HCT116 (cell line): ENCODE data around the gene IFI30. TPM values are rescaled to one million over a fixed set of nuclear protein-coding genes. Genes with fewer than 3 reads are reported as not detected.

Source experiments
- ATAC-seq: fragments of 200-7000 bp; cut with Tn5 transposase; 2 replicates; pipeline ENCODE4 v1.9.1; 2020; ENCODE audit warnings: mild to moderate bottlenecking, moderate library complexity
- BruUV-seq: library from RNA; stranded (reverse); fragments of 400-500 nt; replicated peaks from 2 replicates; lab custom pipeline; 2021; lab: Mats Ljungman, UMichigan
- CTCF ChIA-PET: fragments of 300-600 bp; sonication (Branson Sonifier 250); formaldehyde crosslinking; loops from one replicate; lab custom pipeline; 2021; ENCODE audit warnings: antibody characterized with exemption; lab: Charles Lee
- POLR2A ChIA-PET: fragments of 300-600, 350-600 bp; sonication (Branson Sonifier 250); formaldehyde crosslinking; loops from one replicate; lab custom pipeline; 2021; ENCODE audit warnings: antibody characterized with exemption; lab: Charles Lee
- RAD21 ChIA-PET, 2 experiments: fragments of 300-600 bp; sonication (Branson Sonifier 250); formaldehyde crosslinking; loops; one replicate each; lab custom pipeline; 2023; ENCODE audit warnings: low total read pairs in 2 of 2; ENCODE audit not compliant: uncharacterized antibody in 2 of 2, unreplicated experiment in 2 of 2, low non-redundant PET in 1 of 2; lab: Charles Lee
- DNase-seq: peaks from one replicate; pipeline ENCODE4 v3.0.0-alpha.2; 2010; ENCODE audit warnings: low read depth, low spot score
- H2AFZ ChIP-seq: fragments of 200-600 bp; shearing (Covaris generic), sonication (generic); 2 replicates; pipeline ENCODE4 v1.6.1; 2017; ENCODE audit warnings: low read depth, mixed run types, mixed read lengths, antibody characterized with exemption, low read length; ENCODE audit not compliant: poor library complexity, severe bottlenecking
- H3K27ac ChIP-seq: 2 replicates; pipeline ENCODE4 v1.5.1; 2012; ENCODE audit warnings: low read depth, low read length
- H3K27me3 ChIP-seq: fragments of 200-600 bp; sonication (generic); 2 replicates; pipeline ENCODE4 v1.6.1; 2016; ENCODE audit warnings: mixed run types, low read length, mixed read lengths; ENCODE audit not compliant: insufficient read depth
- H3K36me3 ChIP-seq, 2 experiments: fragments of 200-500 bp in 1 of 2; fragments of 200-600 bp in 1 of 2; sonication (Bioruptor generic) in 1 of 2; sonication (generic) in 1 of 2; 2 replicates each; pipeline versions ENCODE4 v1.5.1 to v1.6.1; 2014 to 2016; ENCODE audit warnings: low read length in 2 of 2, inconsistent platforms in 1 of 2, mixed read lengths in 1 of 2, mixed run types in 1 of 2; ENCODE audit not compliant: insufficient read depth in 2 of 2, control insufficient read depth in 1 of 2
- H3K4me1 ChIP-seq, 2 experiments: fragments of 200-600 bp in 1 of 2; sonication (generic) in 1 of 2; 2 replicates each; pipeline versions ENCODE4 v1.5.1 to v1.6.1; 2012 to 2017; ENCODE audit warnings: low read length in 2 of 2, inconsistent platforms in 1 of 2, mild to moderate bottlenecking in 1 of 2, mixed read lengths in 1 of 2, mixed run types in 1 of 2, moderate library complexity in 1 of 2; ENCODE audit not compliant: insufficient read depth in 2 of 2, control insufficient read depth in 1 of 2
- H3K4me2 ChIP-seq: fragments of 200-600 bp; sonication (generic); 2 replicates; pipeline ENCODE4 v1.6.1; 2017; ENCODE audit warnings: mixed run types, low read length, mixed read lengths
- H3K4me3 ChIP-seq, 2 experiments: fragments of 200-600 bp in 1 of 2; sonication (generic) in 1 of 2; replicated peaks in 1 of 2; 2 replicates each; pipeline ENCODE4 v1.5.1; 2011 to 2016; ENCODE audit warnings: low read length in 2 of 2, control low read depth in 1 of 2, low read depth in 1 of 2, mild to moderate bottlenecking in 1 of 2, mixed read lengths in 1 of 2, mixed run types in 1 of 2
- H3K79me2 ChIP-seq: fragments of 200-600 bp; sonication (generic); 2 replicates; pipeline ENCODE4 v1.6.1; 2017; ENCODE audit warnings: mild to moderate bottlenecking, mixed run types, low read length, moderate library complexity, mixed read lengths; ENCODE audit not compliant: insufficient read depth
- H3K9ac ChIP-seq: fragments of 200-600 bp; sonication (generic); 2 replicates; pipeline ENCODE4 v1.6.1; 2016; ENCODE audit warnings: low read length, mixed read lengths
- H3K9me2 ChIP-seq: fragments of 200-600 bp; sonication (generic), shearing (Covaris generic); 2 replicates; pipeline ENCODE4 v1.6.1; 2017; ENCODE audit warnings: mixed run types, mild to moderate bottlenecking, moderate library complexity; ENCODE audit not compliant: insufficient read depth
- H3K9me3 ChIP-seq, 2 experiments: fragments of 200-500 bp in 1 of 2; fragments of 200-600 bp in 1 of 2; sonication (Bioruptor generic) in 1 of 2; sonication (generic) in 1 of 2; 2 replicates each; pipeline ENCODE4 v1.6.1; 2014 to 2017; ENCODE audit warnings: low read length in 2 of 2, mixed read lengths in 2 of 2, inconsistent platforms in 1 of 2, low read depth in 1 of 2, mild to moderate bottlenecking in 1 of 2, mixed run types in 1 of 2, moderate library complexity in 1 of 2; ENCODE audit not compliant: control insufficient read depth in 1 of 2, insufficient read depth in 1 of 2
- H4K20me1 ChIP-seq: fragments of 200-600 bp; sonication (generic), shearing (Covaris generic); 2 replicates; pipeline ENCODE4 v1.6.1; 2017; ENCODE audit warnings: mixed run types, mild to moderate bottlenecking, moderate library complexity; ENCODE audit not compliant: insufficient read depth
- ATF3 ChIP-seq: IDR thresholded peaks from 2 replicates; pipeline ENCODE4 v1.6.1; 2012
- CTCF ChIP-seq, 3 experiments: fragments of 200-600 bp in 1 of 3; sonication (generic) in 1 of 3; IDR thresholded peaks in 2 of 3; conservative IDR thresholded peaks in 1 of 3; 2 replicates each; pipeline ENCODE4 v1.5.1; 2012 to 2017; ENCODE audit warnings: low read depth in 2 of 3, low read length in 2 of 3, antibody characterized with exemption in 1 of 3, borderline replicate concordance in 1 of 3, control low read depth in 1 of 3, mild to moderate bottlenecking in 1 of 3, mixed read lengths in 1 of 3, mixed run types in 1 of 3, moderate library complexity in 1 of 3; ENCODE audit not compliant: insufficient read depth in 1 of 3
- EZH2phosphoT487 ChIP-seq: fragments of 200-600 bp; IDR thresholded peaks from 2 replicates; pipeline ENCODE4 v1.6.1; 2018; ENCODE audit warnings: antibody characterized with exemption, borderline replicate concordance
- POLR2A ChIP-seq: IDR thresholded peaks from 2 replicates; pipeline ENCODE4 v1.7.0; 2011; ENCODE audit warnings: borderline replicate concordance; ENCODE audit not compliant: insufficient read depth, insufficient read length; ENCODE audit errors: extremely low read depth
- ZBTB33 ChIP-seq: IDR thresholded peaks from 2 replicates; pipeline ENCODE4 v1.6.1; 2011; ENCODE audit warnings: mild to moderate bottlenecking, low read length, moderate library complexity; ENCODE audit not compliant: insufficient replicate concordance; ENCODE audit errors: extremely low read depth
- intact Hi-C: fragments of 100-400 bp; cut with micrococcal nuclease; formaldehyde crosslinking; loops from 2 replicates; pipeline ENCODE4 v1.10.0; 2022
- total RNA-seq: library from RNA; stranded (reverse); gene quantifications from one replicate; pipeline ENCODE4 v1.2.1, GENCODE V29; 2021; ENCODE audit not compliant: unreplicated experiment

IFI30 gene
- total RNA-seq, 1 experiment from 2014 or later = 64.6 TPM

- Histone ChIP-seq H3K79me2 (peaks cover 22% of the 10 kb centered on the region), H3K9me2 (no peaks in the 10 kb centered on the region), H3K27ac (peak overlapping the region; percentile 86), H3K36me3 (peaks cover 13 to 31% of the 10 kb centered on the region in 2 experiments; a peak in 3 of 4 replicates), H3K4me1 (peaks cover 39 to 46% of the 10 kb centered on the region in 2 experiments), H3K9me3 (no peaks in the 10 kb centered on the region), H3K9ac (no peak overlapping the region), H3K27me3 (no peaks in the 10 kb centered on the region), H2AFZ (no peak overlapping the region), H4K20me1 (no peaks in the 10 kb centered on the region), H3K4me2 (peak overlapping the region; percentile 91; the same call in 1 of the 2 replicates), H3K4me3 (no peak overlapping the region)
- DNase-seq (no peak), ATAC-seq (no peak)
- no peak for TF ChIP-seq CTCF (IDR thresholded peaks at IDR 0.05 in 2 of 3, conservative IDR thresholded peaks at IDR 0.05 in 1 of 3; ENCODE audit: borderline replicate concordance in 1 of 3, insufficient read depth in 1 of 3, low read depth in 2 of 3, low read length in 2 of 3)
- TF ChIP-seq POLR2A = no peak
- TF ChIP-seq ZBTB33 = no peak
- no peak for TF ChIP-seq ATF3
- TF ChIP-seq EZH2phosphoT487 = no peak
- POLR2A ChIA-PET = no interaction called here
- RAD21 ChIA-PET = no interaction called here
- BruUV-seq = TSS peak; percentile 69
- intact Hi-C loops = loop anchor here (10.0 kb wide), 1 partner anchor 155 kb away; the partner anchor contains the start of gene ARRDC2
- CTCF ChIA-PET = no interaction called here
These were observed 13.8 kb upstream of the IFI30 start for GRCh38 chr19:18159810-18160209.
